PC-3 (cell line): ENCODE results near the gene NYAP2.

ENCODE experiments used
- EZH2 ChIP-seq: fragments of 300-600 bp; sonication (generic); IDR thresholded peaks from one replicate; pipeline ENCODE4 v1.6.1; 2017; ENCODE audit warnings: antibody characterized with exemption, mild to moderate bottlenecking, low read length; ENCODE audit not compliant: unreplicated experiment
- EZH2phosphoT487 ChIP-seq: fragments of 300-600 bp; sonication (generic); IDR thresholded peaks from 2 replicates; pipeline ENCODE4 v1.6.1; 2018; ENCODE audit warnings: mild to moderate bottlenecking, antibody characterized with exemption, low read length, borderline replicate concordance
- TF ChIP-seq, protein P1 (sequence below): fragments of 300-600 bp; sonication (generic); conservative IDR thresholded peaks from 2 replicates; pipeline ENCODE4 v1.5.1; 2017; ENCODE audit warnings: antibody characterized with exemption, low read depth, mild to moderate bottlenecking, low read length

DNA sequence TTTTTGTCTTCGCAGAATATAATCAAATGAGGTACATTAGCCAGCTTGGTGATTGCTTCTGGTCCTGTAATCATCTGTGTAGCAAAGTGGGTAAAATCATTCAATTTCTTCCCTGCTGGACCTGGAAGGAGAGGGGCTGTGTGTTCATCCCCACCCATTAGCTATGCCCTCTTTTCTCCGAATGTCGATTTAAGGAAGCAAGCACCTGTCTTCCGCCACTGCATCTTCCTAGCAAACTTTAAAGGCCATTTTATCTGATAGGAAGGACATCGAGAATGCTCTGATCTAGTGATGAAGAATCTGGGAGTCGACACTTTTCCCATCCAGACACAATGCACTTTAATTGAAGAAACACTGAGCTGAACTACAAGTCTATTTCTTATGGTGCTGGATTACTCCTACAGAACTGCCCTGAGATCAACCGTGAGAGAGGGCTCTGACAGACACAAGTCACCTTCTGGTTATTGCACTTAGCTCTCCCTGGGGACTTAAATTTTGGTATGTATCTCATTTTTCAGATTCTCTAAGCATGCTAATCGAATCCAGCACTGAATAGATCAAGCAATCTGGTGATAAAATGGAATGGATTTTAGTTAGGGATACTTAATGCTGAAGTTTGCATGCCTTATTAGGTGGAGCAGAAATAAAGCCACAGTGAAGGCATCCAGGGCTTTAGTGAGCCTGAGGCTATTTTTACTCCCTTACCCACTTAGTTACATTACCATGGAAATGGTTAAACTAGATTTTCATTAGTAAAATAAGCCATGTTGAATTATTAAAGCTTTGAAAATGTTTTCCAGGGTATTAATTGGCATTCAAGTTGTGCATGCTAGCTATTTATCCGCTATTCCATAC is 1.3 kb downstream of the NYAP2 start:
- TF ChIP-seq, protein P1, sequence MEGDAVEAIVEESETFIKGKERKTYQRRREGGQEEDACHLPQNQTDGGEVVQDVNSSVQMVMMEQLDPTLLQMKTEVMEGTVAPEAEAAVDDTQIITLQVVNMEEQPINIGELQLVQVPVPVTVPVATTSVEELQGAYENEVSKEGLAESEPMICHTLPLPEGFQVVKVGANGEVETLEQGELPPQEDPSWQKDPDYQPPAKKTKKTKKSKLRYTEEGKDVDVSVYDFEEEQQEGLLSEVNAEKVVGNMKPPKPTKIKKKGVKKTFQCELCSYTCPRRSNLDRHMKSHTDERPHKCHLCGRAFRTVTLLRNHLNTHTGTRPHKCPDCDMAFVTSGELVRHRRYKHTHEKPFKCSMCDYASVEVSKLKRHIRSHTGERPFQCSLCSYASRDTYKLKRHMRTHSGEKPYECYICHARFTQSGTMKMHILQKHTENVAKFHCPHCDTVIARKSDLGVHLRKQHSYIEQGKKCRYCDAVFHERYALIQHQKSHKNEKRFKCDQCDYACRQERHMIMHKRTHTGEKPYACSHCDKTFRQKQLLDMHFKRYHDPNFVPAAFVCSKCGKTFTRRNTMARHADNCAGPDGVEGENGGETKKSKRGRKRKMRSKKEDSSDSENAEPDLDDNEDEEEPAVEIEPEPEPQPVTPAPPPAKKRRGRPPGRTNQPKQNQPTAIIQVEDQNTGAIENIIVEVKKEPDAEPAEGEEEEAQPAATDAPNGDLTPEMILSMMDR, result no peak
- TF ChIP-seq EZH2 (no peak), EZH2phosphoT487 (no peak)
